Psoas muscle (tissue), 8 donors: ENCODE results near the gene LAIR1. TPM values are rescaled to one million over a fixed set of nuclear protein-coding genes. Genes with fewer than 3 reads are reported as not detected.
"Not testable (repeated sequence)": the region's sequence is repeated elsewhere in the genome, so short reads cannot be mapped to it uniquely, and the experiment has no call there.

Experiments
- ATAC-seq, 4 donors: fragments of 200-7000 bp; cut with Tn5 transposase; one replicate each; pipeline ENCODE4 v1.9.1; 2020; ENCODE audit warnings: moderate library complexity in 3 of 4, mild to moderate bottlenecking in 2 of 4
- DNase-seq, 2 donors: peaks; one replicate each; pipeline ENCODE4 v3.0.0-alpha.2; 2020
- H3K27ac ChIP-seq: fragments of 200-600 bp; one replicate; pipeline ENCODE4 v1.8.0; 2022
- H3K27me3 ChIP-seq, 3 donors: fragments of 200-600 bp in 1 of 3; one replicate each; pipeline versions ENCODE4 v1.6.1 to v1.8.0; 2013 to 2022; ENCODE audit warnings: low read length in 2 of 3, mild to moderate bottlenecking in 2 of 3, moderate library complexity in 1 of 3; ENCODE audit not compliant: insufficient read depth in 3 of 3
- H3K36me3 ChIP-seq, 2 donors: fragments of 200-600 bp in 1 of 2; one replicate each; pipeline versions ENCODE4 v1.6.1 to v1.8.0; 2013 to 2022; ENCODE audit warnings: low read depth in 1 of 2, mild to moderate bottlenecking in 1 of 2, moderate library complexity in 1 of 2; ENCODE audit not compliant: insufficient read depth in 1 of 2
- H3K4me1 ChIP-seq: fragments of 200-600 bp; one replicate; pipeline ENCODE4 v1.8.0; 2022
- H3K4me3 ChIP-seq: fragments of 200-600 bp; one replicate; pipeline ENCODE4 v1.8.0; 2022; ENCODE audit warnings: mild to moderate bottlenecking
- H3K9me3 ChIP-seq: fragments of 200-600 bp; one replicate; pipeline ENCODE4 v1.8.0; 2022
- CTCF ChIP-seq: fragments of 200-600 bp; IDR thresholded peaks from one replicate; pipeline ENCODE4 v1.8.0; 2022; ENCODE audit warnings: antibody characterized with exemption
- WGBS, 3 donors: extraction: QIAGEN DNeasy Blood & Tissue Kit; methylation state at CpG; one replicate each; pipeline versions ENCODE4 v1.1.6 to v1.1.7; 2013; 5-methylcytosine and 5-hydroxymethylcytosine counted together
- intact Hi-C, 2 donors: fragments of 100-400 bp; cut with DNase I; formaldehyde crosslinking; loops; one replicate each; pipeline versions ENCODE4 v1.11.0 to v1.14.2; 2022
- polyA plus RNA-seq, 3 donors: library from polyadenylated mRNA; stranded (reverse); fragments of 200-250 nt; gene quantifications; one replicate each; pipeline ENCODE4 v1.2.3, GENCODE V29; 2013
- total RNA-seq, 4 donors: library from RNA; stranded (reverse); fragmentation: NEBNext Ultra II Directional in 2 of 4; extraction: Animal tissue kit (Norgen Biotek cat#: 25700) in 2 of 4; gene quantifications; one replicate each; pipeline versions ENCODE4 v1.2.1 to v1.2.4, GENCODE V29; 2021 to 2023
- donor health status: healthy with polysubstance abuse.
- donor health status: DM: no; HTN: no; CAD: no; lungs with moderate emphysema.
- donor health status: Bipolar disorder and iron deficiency.
- donor health status: healthy.
- donor health status: DM: yes; HTN: yes; CAD: no.
- donor health status: DM: no; HTN: no; CAD: no.
- donor health status: DM: no; HTN: no; CAD: no.
- donor health status: DM: yes; HTN: yes; CAD: no.

LAIR1 gene
- total and polyA plus RNA-seq, 7 donors = 0.93 to 6.2 (median 3.4) TPM

GRCh38 chr19:54383330-54383729 lies 18.6 kb upstream of the LAIR1 start:
- ATAC-seq = no peak
- DNase-seq = no peak
- H3K36me3 ChIP-seq = no peaks in the 10 kb centered on the region
- no peak for TF ChIP-seq CTCF
- WGBS, 3 donors = 54 to 68% (median 68%) methylated on average over 4 of the region's 4 CpGs
- intact Hi-C loops = no loop called here
- no peak overlapping the region for H3K27ac ChIP-seq
- peaks cover 0 to 9% (median 2%) of the 10 kb centered on the region in 3 donors for H3K27me3 ChIP-seq
- no peak overlapping the region for H3K4me3 ChIP-seq
- H3K4me1 ChIP-seq = no peaks in the 10 kb centered on the region
- H3K9me3 ChIP-seq = no peaks in the 10 kb centered on the region

DNA sequence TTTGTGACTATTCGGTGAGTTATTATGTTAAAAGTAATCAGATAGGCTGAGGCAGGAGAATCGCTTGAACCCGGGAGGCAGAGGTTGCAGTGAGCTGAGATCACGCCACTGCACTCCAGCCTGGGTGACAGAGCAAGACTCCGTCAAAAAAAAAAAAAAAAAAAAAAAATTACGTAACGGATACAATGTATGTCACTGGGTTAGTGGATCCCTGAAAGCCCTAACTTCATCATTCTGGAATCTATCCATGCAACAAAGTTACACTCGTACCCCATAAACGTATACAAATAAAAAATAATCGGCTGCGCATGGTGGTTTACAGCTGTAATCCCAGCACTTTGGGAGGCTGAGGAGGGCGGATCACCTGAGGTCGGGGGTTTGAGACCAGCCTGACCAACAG lies 17.3 kb upstream of the LAIR1 start:
- H3K9me3 ChIP-seq, H3K27me3 ChIP-seq, DNase-seq, ATAC-seq, H3K4me1 ChIP-seq, intact Hi-C loops, H3K36me3 ChIP-seq, H3K27ac ChIP-seq, H3K4me3 ChIP-seq: not testable (repeated sequence)
- WGBS, 3 donors = 78 to 81% (median 79%) methylated on average over 12 to 13 of the region's 13 CpGs

- ATAC-seq = no peak
- TF ChIP-seq CTCF = no peak
- no peak for DNase-seq
- H3K36me3 ChIP-seq = no peaks in the 10 kb centered on the region
- no peak overlapping the region for H3K4me3 ChIP-seq
- H3K9me3 ChIP-seq = no peaks in the 10 kb centered on the region
- intact Hi-C loops = no loop called here
- WGBS, 3 donors = 69 to 77% (median 72%) methylated on average over 2 of the region's 2 CpGs
- H3K4me1 ChIP-seq = no peaks in the 10 kb centered on the region
- H3K27ac ChIP-seq = no peak overlapping the region
- H3K27me3 ChIP-seq = no peaks in the 10 kb centered on the region
These were observed 16.2 kb upstream of the LAIR1 start for GRCh38 chr19:54380897-54381296.

DNA sequence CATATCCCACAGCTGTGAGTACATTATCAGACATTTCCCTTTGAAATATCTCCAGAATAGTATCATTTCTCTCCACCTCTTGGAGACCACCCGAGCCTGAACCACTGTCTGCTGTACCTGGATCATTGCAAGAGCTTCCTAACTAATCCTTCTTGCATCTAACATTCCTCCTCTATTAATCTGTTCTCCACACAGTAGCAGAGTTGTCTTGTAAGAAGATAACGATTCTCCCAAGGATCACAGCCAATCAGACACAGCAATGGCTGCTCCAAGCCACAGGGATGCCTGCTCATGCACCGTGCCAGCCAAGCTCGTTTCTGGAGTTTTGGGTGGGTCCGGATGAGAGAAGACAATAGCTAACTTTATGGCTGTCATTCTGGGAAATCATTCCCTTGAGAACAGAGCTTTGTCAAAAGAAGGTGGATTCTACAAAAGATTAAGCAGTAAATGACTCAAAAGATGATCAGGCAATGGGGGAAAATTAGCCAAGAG lies 14.5 kb upstream of the LAIR1 start:
- Histone ChIP-seq H3K4me3 (no peak overlapping the region), H3K4me1 (no peaks in the 10 kb centered on the region), H3K9me3 (no peaks in the 10 kb centered on the region), H3K27me3 (no peaks in the 10 kb centered on the region), H3K27ac (no peak overlapping the region), H3K36me3 (no peaks in the 10 kb centered on the region)
- no peak for ATAC-seq
- no peak for TF ChIP-seq CTCF
- no peak for DNase-seq
- intact Hi-C loops = no loop called here
- WGBS, 3 donors = 46 to 59% (median 47%) methylated on average over 5 of the region's 5 CpGs

DNA sequence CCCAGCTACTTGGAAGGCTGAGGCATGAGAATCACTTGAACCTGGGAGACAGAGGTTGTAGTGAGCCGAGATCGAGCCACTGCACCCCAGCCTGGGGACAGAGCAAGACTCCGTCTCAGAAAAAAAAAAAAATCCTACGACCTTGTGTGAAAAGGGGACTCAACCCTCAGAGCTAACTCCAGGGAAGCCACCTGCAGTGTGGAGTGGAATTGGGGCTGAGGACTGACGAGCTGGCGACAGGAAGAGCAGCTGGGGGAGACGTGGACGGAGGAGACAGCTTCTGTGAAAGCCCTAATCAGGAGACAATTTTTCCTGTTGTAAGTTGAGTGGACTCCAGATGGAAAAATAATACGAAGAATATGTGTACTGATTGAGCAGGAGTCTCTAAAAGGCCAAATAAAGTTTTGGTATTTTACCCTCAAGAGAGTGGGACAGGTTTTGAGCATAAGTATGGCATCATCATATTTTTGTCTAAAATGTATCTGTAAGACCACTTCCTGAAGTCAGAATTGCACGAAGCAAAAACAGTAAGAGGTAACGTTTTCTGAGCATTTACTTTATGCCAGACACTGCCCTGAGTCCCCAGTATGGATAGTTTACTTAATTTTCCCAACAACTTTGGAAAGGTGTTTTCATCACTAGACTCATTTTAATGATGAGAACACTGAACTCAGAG lies 12.0 kb upstream of the LAIR1 start:
- Histone ChIP-seq H3K9me3 (no peaks in the 10 kb centered on the region), H3K4me3 (no peak overlapping the region), H3K27me3 (no peaks in the 10 kb centered on the region), H3K36me3 (no peaks in the 10 kb centered on the region), H3K4me1 (no peaks in the 10 kb centered on the region), H3K27ac (no peak overlapping the region)
- ATAC-seq (no peak), DNase-seq (no peak)
- 50 to 58% (median 55%) methylated on average over 11 of the region's 11 CpGs for WGBS, 3 donors
- intact Hi-C loops = no loop called here
- no peak for TF ChIP-seq CTCF

DNA sequence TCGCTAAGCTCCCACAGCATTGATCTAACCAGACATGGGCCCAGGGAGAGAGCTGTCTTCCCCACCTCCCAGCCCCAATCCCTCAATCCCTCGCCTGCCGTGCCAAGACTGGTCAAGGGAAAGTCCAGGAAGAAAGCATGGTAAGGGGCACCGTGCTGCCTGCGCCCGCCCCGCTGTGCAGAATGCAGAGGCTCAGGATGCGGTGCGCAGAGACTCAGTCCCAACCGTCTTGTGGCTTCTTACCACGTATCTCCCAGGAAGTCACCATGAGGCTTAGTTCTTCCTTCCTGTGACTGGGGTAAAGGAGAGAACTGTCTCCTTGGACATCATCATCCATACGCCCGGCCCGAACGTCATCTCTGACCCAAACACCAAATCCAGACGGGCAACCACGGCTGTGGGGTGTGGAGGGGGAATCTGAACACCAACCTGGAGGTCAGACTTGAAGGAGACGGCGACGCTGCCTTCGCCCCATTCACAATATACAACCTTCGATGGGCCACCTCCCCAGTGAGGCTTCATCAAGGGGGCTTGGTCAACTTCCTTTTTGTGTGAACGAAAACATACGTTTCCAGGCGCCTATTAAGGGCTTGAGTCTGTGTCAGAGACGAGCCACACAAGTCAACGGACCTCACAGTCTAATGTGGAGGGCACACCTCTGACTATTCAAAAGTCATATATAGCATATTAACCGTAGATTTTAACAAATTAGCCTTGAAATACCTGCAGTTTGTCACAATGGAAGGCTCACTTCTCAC lies 10.6 kb upstream of the LAIR1 start:
- H3K4me1 ChIP-seq, H3K27ac ChIP-seq, H3K36me3 ChIP-seq, DNase-seq, intact Hi-C loops, H3K9me3 ChIP-seq, ATAC-seq, H3K27me3 ChIP-seq, H3K4me3 ChIP-seq: not testable (repeated sequence)
- WGBS, 3 donors = 85 to 90% (median 86%) methylated on average over 28 of the region's 28 CpGs
